HUES48 (cell line): Measurements from ENCODE around the gene LNP1.
"Not testable (repeated sequence)": the region's sequence is repeated elsewhere in the genome, so short reads cannot be mapped to it uniquely, and the experiment has no call there.

Source experiments
- H3K27ac ChIP-seq: one replicate; pipeline ENCODE4 v1.7.0; 2013; ENCODE audit warnings: low read depth, low read length, inconsistent platforms
- H3K27me3 ChIP-seq: 2 replicates; pipeline ENCODE4 v1.6.1; 2013; ENCODE audit warnings: mild to moderate bottlenecking, low read length; ENCODE audit not compliant: control insufficient read depth, insufficient read depth
- H3K36me3 ChIP-seq: 2 replicates; pipeline ENCODE4 v1.6.1; 2013; ENCODE audit warnings: low read length; ENCODE audit not compliant: control insufficient read depth, insufficient read depth
- H3K4me1 ChIP-seq: 2 replicates; pipeline ENCODE4 v1.6.1; 2013; ENCODE audit warnings: mild to moderate bottlenecking, low read length; ENCODE audit not compliant: control insufficient read depth, insufficient read depth
- H3K4me3 ChIP-seq: 2 replicates; pipeline ENCODE4 v1.5.1; 2013; ENCODE audit warnings: mild to moderate bottlenecking, low read depth, low read length
- H3K9ac ChIP-seq: 2 replicates; pipeline ENCODE4 v1.6.1; 2013; ENCODE audit warnings: mild to moderate bottlenecking, low read depth, low read length, moderate library complexity
- H3K9me3 ChIP-seq: 2 replicates; pipeline ENCODE4 v1.6.1; 2013; ENCODE audit warnings: low read length; ENCODE audit not compliant: control insufficient read depth, insufficient read depth

LNP1 gene

DNA sequence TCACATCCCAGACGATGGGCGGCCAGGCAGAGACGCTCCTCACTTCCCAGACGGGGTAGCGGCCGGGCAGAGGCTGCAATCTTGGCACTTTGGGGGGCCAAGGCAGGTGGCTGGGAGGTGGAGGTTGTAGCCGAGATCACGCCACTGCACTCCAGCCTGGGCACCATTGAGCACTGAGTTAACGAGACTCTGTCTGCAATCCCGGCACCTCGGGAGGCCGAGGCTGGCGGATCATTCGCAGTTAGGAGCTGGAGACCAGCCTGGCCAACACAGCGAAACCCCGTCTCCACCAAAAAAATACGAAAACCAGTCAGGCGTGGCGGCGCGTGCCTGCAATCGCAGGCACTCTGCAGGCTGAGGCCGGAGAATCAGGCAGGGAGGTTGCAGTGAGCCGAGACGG is 77.2 kb downstream of the LNP1 start:
- H3K27ac ChIP-seq, H3K4me1 ChIP-seq, H3K4me3 ChIP-seq, H3K9me3 ChIP-seq, H3K9ac ChIP-seq, H3K36me3 ChIP-seq, H3K27me3 ChIP-seq: not testable (repeated sequence)

DNA sequence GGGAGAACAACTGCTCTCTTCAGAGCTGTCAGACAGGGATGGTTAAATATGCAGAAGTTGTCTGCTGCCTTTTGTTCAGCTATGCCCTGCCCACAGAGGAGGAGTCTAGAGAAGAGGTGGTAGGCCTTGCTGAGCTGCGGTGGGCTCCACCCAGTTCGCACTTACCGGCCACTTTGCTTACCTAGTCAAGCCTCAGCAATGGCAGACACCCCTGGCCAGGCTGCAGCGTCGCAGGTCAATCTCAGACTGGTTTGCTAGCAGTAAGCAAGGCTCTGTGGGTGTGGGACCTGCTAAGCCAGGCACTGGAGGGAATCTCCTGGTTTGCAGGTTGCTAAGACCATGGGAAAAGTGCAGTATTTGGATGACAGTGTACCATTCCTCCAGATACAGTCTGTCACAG is 78.7 kb downstream of the LNP1 start:
- no peak overlapping the region for H3K27ac ChIP-seq
- no peak overlapping the region for H3K4me3 ChIP-seq
- no peaks in the 10 kb centered on the region for H3K9me3 ChIP-seq
- H3K27me3 ChIP-seq = no peaks in the 10 kb centered on the region
- H3K36me3 ChIP-seq = no peaks in the 10 kb centered on the region
- H3K4me1 ChIP-seq = no peaks in the 10 kb centered on the region
- no peak overlapping the region for H3K9ac ChIP-seq

- no peak overlapping the region for H3K27ac ChIP-seq
- H3K9ac ChIP-seq = no peak overlapping the region
- H3K36me3 ChIP-seq = no peaks in the 10 kb centered on the region
- H3K9me3 ChIP-seq = no peaks in the 10 kb centered on the region
- H3K4me3 ChIP-seq = no peak overlapping the region
- H3K27me3 ChIP-seq = no peaks in the 10 kb centered on the region
- peaks cover 9% of the 10 kb centered on the region; the same call in 1 of the 2 replicates for H3K4me1 ChIP-seq
These were observed 80.8 kb downstream of the LNP1 start for GRCh38 chr3:100482176-100482575.

DNA sequence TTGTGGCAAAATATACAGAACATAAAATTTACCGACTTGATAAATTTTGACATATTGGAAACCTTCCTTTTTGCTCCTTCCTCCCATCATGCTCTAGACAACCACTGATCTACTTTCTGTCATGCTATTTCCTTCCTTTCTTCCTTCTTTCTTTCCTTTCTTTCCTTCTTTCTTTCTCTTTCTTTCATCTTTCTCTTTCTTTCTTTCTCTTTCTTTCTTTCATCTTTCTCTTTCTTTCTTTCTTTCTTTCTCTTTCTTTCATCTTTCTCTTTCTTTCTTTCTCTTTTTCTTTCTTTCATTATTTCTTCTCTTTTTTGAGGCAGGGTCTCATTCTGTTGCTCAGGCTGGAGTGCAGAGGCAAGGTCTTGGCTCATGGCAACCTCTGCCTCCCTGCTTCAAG is 82.2 kb downstream of the LNP1 start:
- H3K4me1 ChIP-seq = peaks cover 9% of the 10 kb centered on the region; the same call in 1 of the 2 replicates
- no peaks in the 10 kb centered on the region for H3K9me3 ChIP-seq
- no peak overlapping the region for H3K27ac ChIP-seq
- no peak overlapping the region for H3K9ac ChIP-seq
- H3K27me3 ChIP-seq = no peaks in the 10 kb centered on the region
- no peaks in the 10 kb centered on the region for H3K36me3 ChIP-seq
- H3K4me3 ChIP-seq = no peak overlapping the region

GRCh38 chr3:100486808-100487207 is 85.5 kb downstream of the LNP1 start:
- Histone ChIP-seq H3K4me3 (no peak overlapping the region), H3K9me3 (no peaks in the 10 kb centered on the region), H3K9ac (no peak overlapping the region), H3K4me1 (peaks cover 13% of the 10 kb centered on the region), H3K27ac (no peak overlapping the region), H3K27me3 (no peaks in the 10 kb centered on the region), H3K36me3 (no peaks in the 10 kb centered on the region)

GRCh38 chr3:100489118-100489517 is 87.8 kb downstream of the LNP1 start:
- Histone ChIP-seq H3K4me3 (no peak overlapping the region), H3K27ac (no peak overlapping the region), H3K36me3 (no peaks in the 10 kb centered on the region), H3K4me1 (peaks cover 14% of the 10 kb centered on the region), H3K9ac (no peak overlapping the region), H3K9me3 (no peaks in the 10 kb centered on the region), H3K27me3 (no peaks in the 10 kb centered on the region)

DNA sequence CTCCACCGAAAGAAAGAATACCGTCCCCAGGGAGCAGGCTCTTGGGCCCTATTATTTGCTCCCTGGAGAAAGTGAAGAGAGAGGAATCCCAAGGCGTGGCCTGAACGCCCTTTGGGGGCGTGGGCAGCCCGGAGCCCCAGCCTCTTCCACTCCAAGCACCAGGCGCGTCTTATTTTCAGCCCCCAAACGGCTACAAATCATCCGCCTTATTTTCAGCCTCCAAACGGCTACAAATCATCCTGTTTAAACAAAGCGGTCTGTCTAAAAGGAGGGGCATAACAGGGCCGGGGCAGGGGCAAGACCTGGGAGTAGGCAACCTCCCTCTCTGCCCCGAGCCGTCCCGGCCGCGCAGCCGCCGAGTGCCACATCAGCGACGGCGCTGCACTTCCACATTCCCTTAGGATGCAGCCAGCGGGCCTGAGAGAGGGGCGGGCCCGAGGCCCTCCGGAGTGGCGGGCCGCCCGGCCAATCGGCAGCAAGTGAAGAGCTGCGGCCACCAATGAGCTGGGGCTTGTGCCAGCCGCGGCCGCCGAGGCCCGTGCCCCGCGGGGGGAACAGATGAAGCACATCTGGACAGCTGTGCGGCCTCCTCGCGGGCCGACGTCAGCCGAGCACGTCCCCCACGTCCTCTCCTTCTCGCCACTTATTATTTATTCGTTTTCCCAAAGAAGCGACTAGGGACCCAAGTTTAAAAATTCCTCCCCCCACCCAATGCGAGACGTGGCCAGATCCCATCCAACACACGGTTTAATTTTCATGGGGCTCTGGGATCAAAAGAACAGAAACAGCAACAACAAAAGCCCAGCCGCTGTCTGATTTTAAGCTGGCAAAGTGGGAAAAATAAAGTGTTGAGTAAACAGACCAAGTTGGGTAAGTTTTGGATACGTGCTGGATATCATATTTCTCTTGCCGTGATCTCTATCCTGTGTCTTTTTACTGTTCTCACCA is 91.0 kb downstream of the LNP1 start, which contains the start of gene TMEM45A:
TSS of gene TMEM45A (plus strand) at position 561 of the 948 bp plus-strand sequence. CDS start 62,593 bp downstream, outside the sequence.
- H3K9ac ChIP-seq = peak within 1 kb of the TSS; percentile 82
- H3K27ac ChIP-seq = peak within 1 kb of the TSS; percentile 88
- H3K4me1 ChIP-seq = peaks cover 4% of the 10 kb centered on the region
- no peaks in the 10 kb centered on the region for H3K36me3 ChIP-seq
- no peaks in the 10 kb centered on the region for H3K9me3 ChIP-seq
- no peaks in the 10 kb centered on the region for H3K27me3 ChIP-seq
- H3K4me3 ChIP-seq = peak within 1 kb of the TSS; percentile 88

GRCh38 chr3:100496711-100497261 is 95.4 kb downstream of the LNP1 start:
- Histone ChIP-seq H3K27me3 (no peaks in the 10 kb centered on the region), H3K9me3 (no peaks in the 10 kb centered on the region), H3K27ac (no peak overlapping the region), H3K4me1 (peaks cover 1% of the 10 kb centered on the region), H3K36me3 (no peaks in the 10 kb centered on the region), H3K9ac (no peak overlapping the region), H3K4me3 (no peak overlapping the region)

- no peaks in the 10 kb centered on the region for H3K4me1 ChIP-seq
- H3K9ac ChIP-seq = no peak overlapping the region
- H3K4me3 ChIP-seq = no peak overlapping the region
- no peaks in the 10 kb centered on the region for H3K36me3 ChIP-seq
- H3K27ac ChIP-seq = no peak overlapping the region
- no peaks in the 10 kb centered on the region for H3K9me3 ChIP-seq
- H3K27me3 ChIP-seq = no peaks in the 10 kb centered on the region
These were observed 98.3 kb downstream of the LNP1 start for GRCh38 chr3:100499651-100500050.

DNA sequence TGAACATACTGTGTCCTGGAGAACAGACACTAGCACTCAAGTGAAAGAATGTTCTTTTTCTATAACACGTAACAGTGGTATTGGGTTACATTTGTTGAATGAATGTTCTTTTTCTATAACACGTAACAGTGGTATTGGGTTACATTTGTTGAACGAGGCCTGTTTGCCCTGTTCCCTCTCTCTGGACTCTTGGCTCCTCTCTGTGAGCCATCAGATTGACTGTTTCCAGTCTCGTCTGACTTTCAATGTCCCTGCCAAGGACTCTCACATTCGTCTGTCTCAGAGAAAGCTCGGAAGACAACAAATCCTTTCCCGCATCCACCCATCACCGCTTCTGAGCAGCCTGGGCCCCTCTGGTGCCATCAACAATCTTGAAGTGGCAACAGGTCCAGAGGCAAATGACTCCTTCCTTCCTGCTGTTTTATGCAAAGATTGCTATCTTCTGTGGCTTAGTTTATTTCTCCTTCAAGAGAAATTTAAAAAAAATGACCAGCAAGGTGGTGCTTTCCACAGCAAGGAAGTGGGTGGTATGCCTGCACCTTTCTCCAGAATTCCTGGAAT is 99.1 kb downstream of the LNP1 start:
- H3K4me3 ChIP-seq = no peak overlapping the region
- no peaks in the 10 kb centered on the region for H3K4me1 ChIP-seq
- H3K27me3 ChIP-seq = no peaks in the 10 kb centered on the region
- no peak overlapping the region for H3K9ac ChIP-seq
- H3K9me3 ChIP-seq = no peaks in the 10 kb centered on the region
- no peak overlapping the region for H3K27ac ChIP-seq
- H3K36me3 ChIP-seq = no peaks in the 10 kb centered on the region

GRCh38 chr3:100503448-100503847 is 102.1 kb downstream of the LNP1 start:
- H3K27ac ChIP-seq = no peak overlapping the region
- H3K4me3 ChIP-seq = no peak overlapping the region
- H3K9ac ChIP-seq = no peak overlapping the region
- no peaks in the 10 kb centered on the region for H3K27me3 ChIP-seq
- no peaks in the 10 kb centered on the region for H3K36me3 ChIP-seq
- peaks cover 6% of the 10 kb centered on the region; the same call in 1 of the 2 replicates for H3K9me3 ChIP-seq
- no peaks in the 10 kb centered on the region for H3K4me1 ChIP-seq
